ENCODE data around the gene MMP24. TPM values are rescaled to one million over a fixed set of nuclear protein-coding genes. Genes with fewer than 3 reads are reported as not detected.
A peak's percentile ranks its signal among the peaks of the same experiment; 100 is the strongest.

The MMP24 gene
- total RNA-seq, 5 donors from 2014 or later (not counting 1 experiment from before 2014, with no cell fraction given), result 0.15 to 0.49 (median 0.16) TPM; not detected in 2

- no peaks in the 10 kb centered on the region for H3K27me3 Mint-ChIP-seq
- no peaks in the 10 kb centered on the region for H3K36me3 Mint-ChIP-seq
- H3K4me1 Mint-ChIP-seq, result peaks cover 5 to 12% (median 12%) of the 10 kb centered on the region in 3 donors
- ChIA-PET CTCF (interaction anchor here in 1 of 2 donors (0.6 to 1.6 kb wide), 5 partner anchors 19 to 158 kb away, joined by 3 to 10 read pairs (median 5); partner anchors contain the start of genes EIF6 and UQCC1), POLR2A (interaction anchor here in 1 of 2 donors (0.5 to 0.6 kb wide), 2 partner anchors 17 to 155 kb away, joined by 3 read pairs; partner anchors contain the start of gene EDEM2)
- H3K27ac ChIP-seq (ENCODE audit: low read length), result no peak overlapping the region
- ATAC-seq (replicated peaks in 1 of 4) (no peak), DNase-seq (no peak)
- no peaks in the 10 kb centered on the region for H3K27me3 ChIP-seq (replicated peaks in 1 of 2; ENCODE audit: control insufficient read depth in 2 of 2, extremely low read depth in 1 of 2, insufficient read depth in 2 of 2, low read length in 1 of 2)
- 100% methylated on average over 1 of the region's 6 CpGs for WGBS (ENCODE audit: insufficient coverage)
- H3K4me3 ChIP-seq (ENCODE audit: control insufficient read depth in 1 of 2, extremely low read depth in 1 of 2, low read length in 1 of 2), result no peak overlapping the region
- no peak overlapping the region for H3K4me3 Mint-ChIP-seq
- no peaks in the 10 kb centered on the region for H3K9me3 ChIP-seq
- no peak overlapping the region for H3K27ac Mint-ChIP-seq
- H3K36me3 ChIP-seq (ENCODE audit: control insufficient read depth in 2 of 2, extremely low read depth in 1 of 2, insufficient read depth in 1 of 2, low read length in 1 of 2), result peaks cover 7 to 14% of the 10 kb centered on the region in 2 donors
- H3K4me1 ChIP-seq (ENCODE audit: control insufficient read depth in 1 of 2, extremely low read depth in 1 of 2, insufficient read depth in 2 of 2, low read length in 2 of 2), result peaks cover 0 to 12% of the 10 kb centered on the region in 2 experiments
- H3K9me3 Mint-ChIP-seq, result no peaks in the 10 kb centered on the region
Measured at GRCh38 chr20:35302421-35303335, 76.2 kb downstream of the MMP24 start.

DNA sequence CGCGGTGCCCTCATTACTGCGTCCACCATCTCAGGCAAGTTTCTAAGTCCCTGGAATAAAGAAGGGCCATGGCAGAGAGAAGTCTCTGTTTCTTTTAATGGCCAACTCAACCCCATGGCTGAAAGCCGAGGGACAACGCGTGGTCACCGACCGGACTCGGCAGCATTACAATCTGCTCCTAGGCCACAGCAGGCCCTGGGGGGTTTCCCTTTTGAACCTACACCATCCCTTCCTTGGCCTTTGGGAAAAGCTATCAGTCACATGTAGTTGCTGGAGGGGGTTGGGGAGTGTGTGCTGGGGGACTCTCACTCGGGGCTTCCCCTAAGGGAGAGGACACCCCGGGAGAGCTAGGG, 76.9 kb downstream of the MMP24 start:
- Histone ChIP-seq H3K36me3 (ENCODE audit: control insufficient read depth in 2 of 2, extremely low read depth in 1 of 2, insufficient read depth in 1 of 2, low read length in 1 of 2) (peaks cover 9 to 15% of the 10 kb centered on the region in 2 donors), H3K4me1 (ENCODE audit: control insufficient read depth in 1 of 2, extremely low read depth in 1 of 2, insufficient read depth in 2 of 2, low read length in 2 of 2) (peaks cover 0 to 12% of the 10 kb centered on the region in 2 experiments), H3K27me3 (replicated peaks in 1 of 2; ENCODE audit: control insufficient read depth in 2 of 2, extremely low read depth in 1 of 2, insufficient read depth in 2 of 2, low read length in 1 of 2) (no peaks in the 10 kb centered on the region), H3K4me3 (ENCODE audit: control insufficient read depth in 1 of 2, extremely low read depth in 1 of 2, low read length in 1 of 2) (no peak overlapping the region), H3K27ac (ENCODE audit: low read length) (no peak overlapping the region), H3K9me3 (no peaks in the 10 kb centered on the region)
- Mint-ChIP-seq H3K27me3 (no peaks in the 10 kb centered on the region), H3K4me1 (peaks cover 5 to 12% (median 12%) of the 10 kb centered on the region in 3 donors), H3K27ac (no peak overlapping the region), H3K9me3 (no peaks in the 10 kb centered on the region), H3K36me3 (no peaks in the 10 kb centered on the region), H3K4me3 (no peak overlapping the region)
- no peak for ATAC-seq (replicated peaks in 1 of 4)
- ChIA-PET CTCF (interaction anchor here (0.6 to 1.6 kb wide), 6 partner anchors 19 to 158 kb away, joined by 3 to 10 read pairs (median 4); partner anchors contain the start of genes EIF6 (in 1 of the 2) and UQCC1 (in 1 of the 2)), POLR2A (interaction anchor here in 1 of 2 donors (0.6 kb wide), 1 partner anchor 156 kb away, joined by 3 read pairs; the partner anchor contains the start of gene EDEM2)
- no peak for DNase-seq
- WGBS (ENCODE audit: insufficient coverage), result 83% methylated on average over 5 of the region's 11 CpGs

GRCh38 chr20:35303735-35304491, 77.4 kb downstream of the MMP24 start:
- Histone ChIP-seq H3K9me3 (no peaks in the 10 kb centered on the region), H3K4me1 (ENCODE audit: control insufficient read depth in 1 of 2, extremely low read depth in 1 of 2, insufficient read depth in 2 of 2, low read length in 2 of 2) (peaks cover 0 to 12% of the 10 kb centered on the region in 2 experiments), H3K27me3 (replicated peaks in 1 of 2; ENCODE audit: control insufficient read depth in 2 of 2, extremely low read depth in 1 of 2, insufficient read depth in 2 of 2, low read length in 1 of 2) (no peaks in the 10 kb centered on the region), H3K36me3 (ENCODE audit: control insufficient read depth in 2 of 2, extremely low read depth in 1 of 2, insufficient read depth in 1 of 2, low read length in 1 of 2) (peaks cover 9 to 15% of the 10 kb centered on the region in 2 donors), H3K27ac (ENCODE audit: low read length) (no peak overlapping the region), H3K4me3 (ENCODE audit: control insufficient read depth in 1 of 2, extremely low read depth in 1 of 2, low read length in 1 of 2) (no peak overlapping the region)
- WGBS (ENCODE audit: insufficient coverage), result 0% methylated on average over 1 of the region's 18 CpGs
- peak; percentile 63 to 93 (median 78) for DNase-seq
- ChIA-PET CTCF (interaction anchor here (0.6 to 1.6 kb wide), 8 partner anchors 20 to 627 kb away, joined by 3 to 10 read pairs (median 4); partner anchors contain the start of genes EIF6 (in 1 of the 2) and UQCC1 (in 1 of the 2)), POLR2A (no interaction called here)
- H3K4me3 Mint-ChIP-seq, result no peak overlapping the region
- ATAC-seq (replicated peaks in 1 of 4), result peak; percentile 86 to 97 (median 89)
- H3K4me1 Mint-ChIP-seq, result peaks cover 5 to 12% (median 12%) of the 10 kb centered on the region in 3 donors
- no peaks in the 10 kb centered on the region for H3K27me3 Mint-ChIP-seq
- H3K9me3 Mint-ChIP-seq, result no peaks in the 10 kb centered on the region
- H3K27ac Mint-ChIP-seq, result no peak overlapping the region
- no peaks in the 10 kb centered on the region for H3K36me3 Mint-ChIP-seq

DNA sequence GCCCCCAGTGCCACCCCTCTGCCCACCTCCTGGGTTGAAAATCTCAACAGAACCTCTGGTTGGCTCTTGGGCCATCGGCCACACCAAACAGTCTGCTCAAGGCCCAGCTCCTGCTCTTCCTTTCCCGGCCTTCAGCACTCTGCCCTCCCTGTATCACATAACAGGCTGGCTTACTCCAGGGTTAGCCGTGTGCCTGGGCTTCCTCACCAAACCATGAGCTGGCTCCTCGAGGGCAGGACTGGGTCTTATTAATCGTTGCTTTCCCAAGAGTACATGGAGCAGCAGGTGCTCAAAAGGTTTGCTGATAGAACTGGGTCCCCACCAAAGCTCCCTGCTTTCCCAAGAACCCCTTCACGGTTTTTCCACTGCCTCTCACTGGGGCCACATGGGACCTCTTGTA, 78.5 kb downstream of the MMP24 start:
- ChIA-PET CTCF (no interaction called here), POLR2A (no interaction called here)
- no peak for ATAC-seq (replicated peaks in 1 of 4)
- Mint-ChIP-seq H3K27me3 (no peaks in the 10 kb centered on the region), H3K4me1 (peaks cover 5 to 12% (median 12%) of the 10 kb centered on the region in 3 donors), H3K9me3 (no peaks in the 10 kb centered on the region), H3K36me3 (peaks cover 6% of the 10 kb centered on the region), H3K27ac (peak overlapping the region in 1 of 2 donors; percentile 27), H3K4me3 (no peak overlapping the region)
- Histone ChIP-seq H3K9me3 (no peaks in the 10 kb centered on the region), H3K27ac (ENCODE audit: low read length) (no peak overlapping the region), H3K36me3 (ENCODE audit: control insufficient read depth in 2 of 2, extremely low read depth in 1 of 2, insufficient read depth in 1 of 2, low read length in 1 of 2) (peaks cover 9 to 15% of the 10 kb centered on the region in 2 donors), H3K4me3 (ENCODE audit: control insufficient read depth in 1 of 2, extremely low read depth in 1 of 2, low read length in 1 of 2) (no peak overlapping the region), H3K27me3 (replicated peaks in 1 of 2; ENCODE audit: control insufficient read depth in 2 of 2, extremely low read depth in 1 of 2, insufficient read depth in 2 of 2, low read length in 1 of 2) (no peaks in the 10 kb centered on the region), H3K4me1 (ENCODE audit: control insufficient read depth in 1 of 2, extremely low read depth in 1 of 2, insufficient read depth in 2 of 2, low read length in 2 of 2) (peaks cover 0 to 12% of the 10 kb centered on the region in 2 experiments)
- DNase-seq, result no peak
- WGBS (ENCODE audit: insufficient coverage), result 92% methylated on average over 6 of the region's 6 CpGs

DNA sequence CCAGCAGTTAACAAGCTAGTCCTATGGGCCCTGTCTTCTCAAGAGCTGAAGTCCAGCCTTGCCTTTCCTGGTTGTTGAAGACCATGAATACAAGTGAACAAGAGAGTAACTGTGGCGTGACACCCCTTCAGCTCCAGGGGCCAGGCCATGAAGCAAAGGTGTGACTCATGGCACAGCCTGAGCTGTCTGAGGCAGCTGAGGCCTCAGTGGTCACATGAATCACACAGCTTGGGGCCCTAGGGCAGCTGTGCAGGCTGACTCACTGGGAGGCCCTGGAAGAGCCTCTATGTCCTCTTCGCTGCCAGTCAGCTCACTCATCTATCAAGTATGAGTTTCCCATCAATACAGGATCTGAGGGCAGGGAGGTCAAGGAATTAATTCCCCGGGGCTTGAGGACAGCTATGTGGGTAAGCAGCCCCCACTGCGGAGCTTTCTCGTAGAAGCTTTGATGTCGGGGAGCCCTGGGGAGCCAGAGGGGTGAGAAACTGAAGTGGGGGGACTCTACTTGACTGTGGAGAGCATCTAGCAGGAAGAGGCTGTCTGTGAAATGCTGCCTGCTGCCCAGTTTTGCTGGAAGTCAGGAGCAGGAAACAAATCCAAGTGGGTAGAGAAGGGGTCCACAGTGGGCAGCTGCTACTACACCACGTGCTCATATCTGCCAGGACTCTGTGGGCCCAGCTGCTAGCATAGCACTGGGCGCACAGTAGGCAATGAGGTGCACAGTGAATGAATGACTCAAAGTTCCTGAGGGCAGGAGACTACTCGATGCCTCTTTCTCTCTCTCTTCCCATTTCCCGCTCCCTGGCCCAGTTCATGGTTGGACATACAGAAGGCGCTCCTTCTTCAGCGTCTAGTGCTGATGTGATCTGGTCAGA, 79.4 kb downstream of the MMP24 start:
- Histone ChIP-seq H3K9me3 (no peaks in the 10 kb centered on the region), H3K27ac (ENCODE audit: low read length) (no peak overlapping the region), H3K4me3 (ENCODE audit: control insufficient read depth in 1 of 2, extremely low read depth in 1 of 2, low read length in 1 of 2) (no peak overlapping the region), H3K36me3 (ENCODE audit: control insufficient read depth in 2 of 2, extremely low read depth in 1 of 2, insufficient read depth in 1 of 2, low read length in 1 of 2) (peaks cover 9 to 15% of the 10 kb centered on the region in 2 donors), H3K4me1 (ENCODE audit: control insufficient read depth in 1 of 2, extremely low read depth in 1 of 2, insufficient read depth in 2 of 2, low read length in 2 of 2) (peaks cover 0 to 12% of the 10 kb centered on the region in 2 experiments), H3K27me3 (replicated peaks in 1 of 2; ENCODE audit: control insufficient read depth in 2 of 2, extremely low read depth in 1 of 2, insufficient read depth in 2 of 2, low read length in 1 of 2) (no peaks in the 10 kb centered on the region)
- POLR2A ChIA-PET, result no interaction called here
- H3K36me3 Mint-ChIP-seq, result peaks cover 8% of the 10 kb centered on the region
- peak in 3 of 4 experiments; percentile 43 to 76 (median 43) for ATAC-seq (replicated peaks in 1 of 4)
- no peaks in the 10 kb centered on the region for H3K9me3 Mint-ChIP-seq
- H3K4me3 Mint-ChIP-seq, result no peak overlapping the region
- H3K27ac Mint-ChIP-seq, result peak overlapping the region; percentile 16 to 76
- no peaks in the 10 kb centered on the region for H3K27me3 Mint-ChIP-seq
- DNase-seq, result no peak
- CTCF ChIA-PET, result interaction anchor here (0.6 kb wide), 2 partner anchors 25 to 967 kb away, joined by 3 to 4 read pairs; no protein-coding TSS in a partner anchor
- peaks cover 5 to 12% (median 12%) of the 10 kb centered on the region in 3 donors for H3K4me1 Mint-ChIP-seq
- 67% methylated on average over 7 of the region's 12 CpGs for WGBS (ENCODE audit: insufficient coverage)

All from T-cell (primary cell).